Measurements from ENCODE around the gene ATP2C1. TPM values are rescaled to one million over a fixed set of nuclear protein-coding genes. Genes with fewer than 3 reads are reported as not detected.

The ATP2C1 gene
- total RNA-seq, 6 experiments from 2014 or later, result 19.2 to 44.0 (median 27.5) TPM

GRCh38 chr3:131001071-131001470 is 107.2 kb downstream of the ATP2C1 start:
- no peak for TF ChIP-seq POLR2A (IDR thresholded peaks at IDR 0.05)
- no peak for TF ChIP-seq CTCF (IDR thresholded peaks at IDR 0.05)
- no peak overlapping the region for H3K27ac ChIP-seq
- no peaks in the 10 kb centered on the region for H3K4me1 ChIP-seq
- peaks cover 0 to 12% (median 0%) of the 10 kb centered on the region in 4 donors for H3K36me3 ChIP-seq
- no peak for ATAC-seq
- no peaks in the 10 kb centered on the region for H3K27me3 ChIP-seq
- intact Hi-C loops (cut with DNase I), result no loop called here
- 94% methylated on average over 1 of the region's 1 CpG for WGBS (ENCODE audit: insufficient coverage, low coverage, low lambda C conversion rate, missing lambda C conversion rate)
- no peak for DNase-seq
- no peaks in the 10 kb centered on the region for H3K9me3 ChIP-seq
- no peak overlapping the region for H3K4me3 ChIP-seq

GRCh38 chr3:131004603-131005002 is 110.7 kb downstream of the ATP2C1 start:
- H3K27ac ChIP-seq, result no peak overlapping the region
- ATAC-seq, result no peak

GRCh38 chr3:131007256-131007655 is 113.4 kb downstream of the ATP2C1 start:
- no peak for ATAC-seq
- H3K27ac ChIP-seq, result no peak overlapping the region
- TF ChIP-seq POLR2A (IDR thresholded peaks at IDR 0.05) (no peak), CTCF (IDR thresholded peaks at IDR 0.05) (no peak)
- H3K4me1 ChIP-seq, result no peaks in the 10 kb centered on the region
- peaks cover 0 to 6% (median 0%) of the 10 kb centered on the region in 4 donors for H3K36me3 ChIP-seq
- DNase-seq, result no peak
- intact Hi-C loops (cut with DNase I), result no loop called here
- H3K9me3 ChIP-seq, result no peaks in the 10 kb centered on the region
- H3K4me3 ChIP-seq, result no peak overlapping the region
- no peaks in the 10 kb centered on the region for H3K27me3 ChIP-seq
- WGBS (ENCODE audit: insufficient coverage, low coverage, low lambda C conversion rate, missing lambda C conversion rate), result 96% methylated on average over 2 of the region's 2 CpGs

More at GRCh38 chr3:131004603-131005002, 110.7 kb downstream of the ATP2C1 start:
- intact Hi-C loops (cut with DNase I), result no loop called here
- 89% methylated on average over 1 of the region's 1 CpG for WGBS (ENCODE audit: insufficient coverage, low coverage, low lambda C conversion rate, missing lambda C conversion rate)
- no peaks in the 10 kb centered on the region for H3K4me1 ChIP-seq
- H3K27me3 ChIP-seq, result no peaks in the 10 kb centered on the region
- no peak for DNase-seq
- H3K36me3 ChIP-seq, result no peaks in the 10 kb centered on the region
- no peaks in the 10 kb centered on the region for H3K9me3 ChIP-seq
- TF ChIP-seq POLR2A (IDR thresholded peaks at IDR 0.05) (no peak), CTCF (IDR thresholded peaks at IDR 0.05) (no peak)
- no peak overlapping the region for H3K4me3 ChIP-seq

GRCh38 chr3:131007782-131008181 is 113.9 kb downstream of the ATP2C1 start:
- H3K27me3 ChIP-seq, result no peaks in the 10 kb centered on the region
- H3K27ac ChIP-seq, result no peak overlapping the region
- no peaks in the 10 kb centered on the region for H3K9me3 ChIP-seq
- H3K36me3 ChIP-seq, result peaks cover 0 to 10% (median 0%) of the 10 kb centered on the region in 4 donors
- TF ChIP-seq POLR2A (IDR thresholded peaks at IDR 0.05) (no peak), CTCF (IDR thresholded peaks at IDR 0.05) (no peak)
- 100% methylated on average over 2 of the region's 2 CpGs for WGBS (ENCODE audit: insufficient coverage, low coverage, low lambda C conversion rate, missing lambda C conversion rate)
- DNase-seq (no peak), ATAC-seq (no peak)
- H3K4me3 ChIP-seq, result no peak overlapping the region
- intact Hi-C loops (cut with DNase I), result no loop called here
- H3K4me1 ChIP-seq, result no peaks in the 10 kb centered on the region

GRCh38 chr3:131008326-131008725 is 114.4 kb downstream of the ATP2C1 start:
- peaks cover 0 to 15% (median 0%) of the 10 kb centered on the region in 4 donors for H3K36me3 ChIP-seq
- no peaks in the 10 kb centered on the region for H3K27me3 ChIP-seq
- no peak overlapping the region for H3K4me3 ChIP-seq
- no peak for TF ChIP-seq POLR2A (IDR thresholded peaks at IDR 0.05)
- TF ChIP-seq CTCF (IDR thresholded peaks at IDR 0.05), result no peak
- 100% methylated on average over 1 of the region's 1 CpG for WGBS (ENCODE audit: insufficient coverage, low coverage, low lambda C conversion rate, missing lambda C conversion rate)
- H3K9me3 ChIP-seq, result no peaks in the 10 kb centered on the region
- no peaks in the 10 kb centered on the region for H3K4me1 ChIP-seq
- no peak overlapping the region for H3K27ac ChIP-seq
- ATAC-seq (no peak), DNase-seq (no peak)
- intact Hi-C loops (cut with DNase I), result no loop called here
